K562 (cell line): ENCODE data around the gene PIP5K1B.

Experiments
- ATF3 ChIP-seq, 2 experiments: fragments of 450-650 bp in 1 of 2; sonication (generic) in 1 of 2; formaldehyde crosslinking in 1 of 2; IDR thresholded peaks in 1 of 2; conservative IDR thresholded peaks in 1 of 2; 2 replicates each; pipeline versions ENCODE4 v1.6.1 to v1.8.1; 2016 to 2023; ENCODE audit warnings: mild to moderate bottlenecking in 2 of 2, moderate library complexity in 2 of 2, inconsistent platforms in 1 of 2, missing genetic modification reagents in 1 of 2
- CTCF ChIP-seq, 3 experiments: IDR thresholded peaks in 2 of 3; conservative IDR thresholded peaks in 1 of 3; 2 replicates each; pipeline ENCODE4 v1.5.1; 2011 to 2012; ENCODE audit warnings: low read length in 3 of 3, mild to moderate bottlenecking in 3 of 3, control low read depth in 2 of 3, improper control_type of control experiment in 1 of 3, inconsistent platforms in 1 of 3, low read depth in 1 of 3, mixed read lengths in 1 of 3, moderate library complexity in 1 of 3; ENCODE audit not compliant: insufficient read depth in 2 of 3
- TCFL5 ChIP-seq: fragments of 250-450 bp; sonication (Bioruptor Pico); conservative IDR thresholded peaks from 2 replicates; pipeline ENCODE4 v1.6.1; 2021; ENCODE audit warnings: mild to moderate bottlenecking, moderate library complexity, matching md5 sums
- USF2 ChIP-seq: sonication (generic); formaldehyde crosslinking; IDR thresholded peaks from 2 replicates; pipeline ENCODE4 v1.5.0; 2020; ENCODE audit warnings: missing genetic modification reagents
- ZBTB43 ChIP-seq: sonication (generic); formaldehyde crosslinking; IDR thresholded peaks from 2 replicates; pipeline ENCODE4 v1.8.0; 2023; ENCODE audit warnings: mild to moderate bottlenecking, missing genetic modification reagents
- ZFPM2 ChIP-seq: fragments of 250-450 bp; sonication (Bioruptor Pico); IDR thresholded peaks from 2 replicates; pipeline ENCODE4 v1.5.1; 2022; ENCODE audit warnings: mild to moderate bottlenecking
- ZFX ChIP-seq: sonication (generic); formaldehyde crosslinking; IDR thresholded peaks from 2 replicates; pipeline ENCODE4 v1.8.0; 2022; ENCODE audit warnings: mild to moderate bottlenecking, missing genetic modification reagents, moderate library complexity
- ZNF165 ChIP-seq: fragments of 250-450 bp; sonication (Bioruptor Pico); IDR thresholded peaks from 2 replicates; pipeline ENCODE4 v1.4.0; 2020; ENCODE audit warnings: borderline replicate concordance
- ZZZ3 ChIP-seq: fragments of 450-650 bp; IDR thresholded peaks from 2 replicates; pipeline ENCODE4 v1.6.1; 2016; ENCODE audit warnings: antibody characterized with exemption, mild to moderate bottlenecking, moderate library complexity

- TF ChIP-seq ZNF165 (no peak), TCFL5 (CRISPR knock-in tag) (no peak), ZFX (CRISPR knock-in tag) (no peak), ZZZ3 (no peak), ZBTB43 (CRISPR knock-in tag) (no peak), ZFPM2 (CRISPR knock-in tag) (no peak), CTCF (IDR thresholded peaks at IDR 0.05 in 2 of 3, conservative IDR thresholded peaks at IDR 0.05 in 1 of 3; ENCODE audit: insufficient read depth in 2 of 3, low read depth in 1 of 3, low read length in 3 of 3) (no peak), ATF3 (IDR thresholded peaks at IDR 0.05) (no peak), ATF3 (CRISPR knock-in tag; conservative IDR thresholded peaks at IDR 0.05) (no peak), USF2 (no peak)
Observed at GRCh38 chr9:69004836-69005235, 299.8 kb downstream of the PIP5K1B start.
